ENCODE results near the gene EIF4E2.

GRCh38 chr2:232539298-232540231 lies 10.9 kb upstream of the EIF4E2 start, which contains the start of gene CHRNG:
- TF ChIP-seq CTCF (conservative IDR thresholded peaks at IDR 0.05) (no peak), EZH2 (IDR thresholded peaks at IDR 0.05; ENCODE audit: low read depth) (no peak)

Measured in PC-9 (cell line).